HG03066 (cell line): ENCODE data around the gene KCNC4.

Experiments used
- ATAC-seq: cut with Tn5 transposase; IDR thresholded peaks from one replicate; pipeline ENCODE4 v1.9.1; 2021; ENCODE audit warnings: low read depth; ENCODE audit not compliant: unreplicated experiment

The KCNC4 gene

DNA sequence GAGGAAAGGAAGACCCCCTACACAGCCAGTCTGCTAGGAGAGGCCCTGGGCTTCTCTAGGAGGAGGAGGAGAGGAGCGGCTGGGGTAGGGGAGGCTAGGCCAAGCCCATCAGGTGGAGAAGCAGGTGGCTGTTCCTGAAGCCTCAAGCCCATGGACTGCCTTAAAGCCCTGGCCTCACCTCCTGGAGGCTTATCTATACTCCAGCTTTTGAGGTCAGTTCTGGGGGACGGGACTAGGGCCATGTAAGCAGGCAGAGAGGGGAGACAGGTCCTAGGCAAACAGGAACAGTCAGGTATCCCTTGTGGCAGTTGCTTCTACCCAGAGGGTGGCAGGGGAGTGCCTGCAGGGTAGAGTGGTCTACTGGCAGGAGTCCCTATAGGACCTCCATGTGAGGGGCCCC, 40.6 kb downstream of the KCNC4 start:
- ATAC-seq = no peak

DNA sequence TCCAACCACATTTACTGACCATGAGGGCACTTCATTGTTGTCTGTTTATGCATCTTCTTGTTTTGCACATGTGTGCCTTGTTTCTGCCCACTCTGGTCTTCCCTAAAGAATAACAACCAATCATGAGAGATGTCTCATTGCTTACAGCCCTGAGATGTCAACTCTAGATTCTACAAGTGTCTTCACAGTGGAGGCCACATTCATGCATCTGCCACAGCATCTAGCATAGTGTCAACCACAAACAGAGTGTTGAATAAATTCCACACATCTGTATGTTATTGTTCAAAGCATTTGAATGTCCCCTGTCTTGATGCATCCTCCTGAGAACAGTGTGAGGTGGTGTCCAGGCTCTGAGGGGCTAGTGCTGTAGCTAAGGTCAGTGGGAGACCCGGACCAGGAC, 43.1 kb downstream of the KCNC4 start:
- ATAC-seq = no peak

DNA sequence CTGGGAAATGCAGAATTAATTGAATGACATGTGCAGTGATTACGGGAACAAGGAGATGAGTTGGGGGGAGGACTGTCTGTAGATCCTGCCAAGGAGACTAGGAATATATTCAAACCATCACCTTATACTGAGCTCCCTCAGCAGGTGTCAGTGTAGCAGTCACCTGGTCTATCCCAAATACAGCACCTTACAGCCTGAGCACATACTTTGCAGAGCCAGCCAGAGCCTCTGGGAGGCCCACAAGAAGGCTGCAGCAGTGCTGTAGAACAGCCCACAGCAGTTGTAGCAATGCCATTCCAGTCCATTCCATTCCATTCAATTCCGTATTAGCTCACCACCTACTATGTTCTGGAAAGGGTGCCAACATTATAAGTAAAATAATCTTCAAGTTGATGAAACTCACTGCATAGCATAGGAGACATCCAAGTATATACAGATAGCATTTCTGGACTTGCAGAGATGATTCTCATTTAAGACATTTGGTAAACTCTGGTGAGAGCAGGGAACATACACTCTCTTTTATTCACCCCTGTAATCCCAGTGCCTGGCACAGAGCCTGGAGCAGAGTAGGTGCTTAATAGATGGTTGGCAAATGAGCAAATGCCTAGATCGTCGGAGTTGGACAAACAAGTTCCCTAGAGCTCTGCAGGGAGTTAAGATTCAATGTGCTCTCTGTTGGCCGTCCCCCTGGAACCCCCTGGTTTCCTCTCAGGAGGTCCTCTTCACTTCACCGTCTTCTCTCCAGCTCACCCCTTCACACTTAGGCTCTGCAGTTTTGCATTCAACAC, 44.7 kb downstream of the KCNC4 start:
- no peak for ATAC-seq

DNA sequence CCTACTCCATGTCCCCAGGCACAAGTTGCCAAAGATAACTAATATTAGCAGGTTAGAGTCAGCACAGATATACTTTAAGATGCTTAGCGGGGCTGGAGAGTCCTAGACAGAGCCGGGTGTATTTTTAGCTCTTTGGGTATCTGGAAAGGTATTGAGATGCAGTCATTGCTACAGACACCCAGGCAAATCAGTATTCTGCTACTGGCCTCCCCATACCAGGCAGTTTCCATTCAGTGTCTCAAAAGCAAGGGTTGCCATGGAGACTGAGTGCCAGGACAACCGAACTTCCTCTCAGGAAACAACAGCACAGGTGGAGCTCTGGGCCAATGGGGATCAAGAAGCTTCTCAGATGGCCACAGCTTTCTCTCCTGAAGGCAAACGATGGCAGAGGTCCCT, 45.3 kb downstream of the KCNC4 start:
- ATAC-seq = no peak

DNA sequence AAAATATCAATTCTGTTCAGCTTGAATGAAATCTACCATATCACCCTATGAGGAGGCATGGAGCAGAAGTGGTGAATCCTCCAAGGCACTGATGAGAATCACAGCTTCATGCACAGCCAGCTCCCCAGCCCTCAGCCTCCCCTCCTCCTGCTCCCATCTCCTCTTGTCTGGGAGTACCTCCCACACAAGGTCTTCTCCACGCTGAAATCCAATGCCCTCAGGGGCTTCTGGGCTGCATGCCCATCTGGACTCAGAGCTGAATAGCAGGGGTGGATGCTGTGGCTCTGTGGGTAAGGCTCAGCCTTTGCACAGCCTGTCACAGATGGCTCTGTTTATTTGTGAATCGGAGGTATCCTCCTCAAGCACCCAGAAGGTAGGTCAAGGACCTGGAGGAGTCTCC, 48.6 kb downstream of the KCNC4 start:
- ATAC-seq = no peak

DNA sequence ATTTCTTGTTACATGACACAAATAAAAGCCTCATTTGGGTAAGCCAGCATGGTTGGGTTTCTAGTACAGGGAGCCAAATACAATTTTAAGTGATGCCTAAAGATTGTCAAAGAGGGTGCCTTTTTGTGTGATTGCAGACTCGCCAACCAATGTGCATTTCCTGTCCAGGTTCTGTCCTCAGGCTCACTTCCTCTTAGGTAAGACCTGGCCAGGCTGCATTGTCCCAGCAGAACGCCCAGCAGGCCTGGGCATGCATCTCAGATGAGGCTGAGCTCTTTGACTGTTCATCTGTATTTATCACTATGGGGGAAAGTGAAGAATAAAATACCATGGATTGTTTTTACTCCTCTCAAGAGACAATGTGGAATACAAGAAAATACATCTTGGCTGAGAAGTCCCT, 49.7 kb downstream of the KCNC4 start:
- no peak for ATAC-seq
